SKM-1 (cell line): ENCODE measurements around the gene GPR68.
"Not testable (repeated sequence)": the region's sequence is repeated elsewhere in the genome, so short reads cannot be mapped to it uniquely, and the experiment has no call there.

Source experiments
- DNase-seq: peaks from one replicate; lab custom pipeline; 2025; ENCODE audit not compliant: unreplicated experiment; lab: John Stamatoyannopoulos, UW

GPR68 gene

GRCh38 chr14:91254461-91254860, 10.0 kb upstream of the GPR68 start:
- DNase-seq, result no peak

DNA sequence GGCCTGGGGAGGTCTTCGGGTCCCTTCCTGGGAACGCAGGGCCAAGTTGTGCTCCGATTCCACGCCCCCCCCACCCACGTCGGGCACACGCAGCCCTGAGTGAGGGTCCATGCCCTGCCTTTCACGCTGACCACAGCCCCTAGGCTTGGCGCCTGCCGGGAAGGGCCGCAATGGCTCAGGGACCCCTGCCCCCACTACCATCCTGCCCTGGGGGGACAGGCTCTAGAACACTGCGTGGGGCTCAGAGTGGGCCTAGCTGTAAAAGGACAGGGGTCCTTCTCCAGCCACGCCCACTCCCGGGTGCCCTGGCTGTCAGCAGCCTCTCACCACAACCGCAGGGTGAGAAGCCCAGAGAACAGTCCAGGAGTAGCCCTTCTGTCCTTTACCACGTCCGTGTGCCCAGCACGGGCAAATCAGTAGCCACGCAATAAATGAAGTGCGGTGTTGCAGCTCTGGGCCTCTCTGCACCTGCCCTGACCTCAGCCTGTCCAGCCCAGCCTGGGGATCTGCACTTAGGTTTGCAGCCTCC, 9.4 kb upstream of the GPR68 start:
- DNase-seq, result no peak

- no peak for DNase-seq
These were observed 8.6 kb upstream of the GPR68 start for GRCh38 chr14:91252871-91253794.

DNA sequence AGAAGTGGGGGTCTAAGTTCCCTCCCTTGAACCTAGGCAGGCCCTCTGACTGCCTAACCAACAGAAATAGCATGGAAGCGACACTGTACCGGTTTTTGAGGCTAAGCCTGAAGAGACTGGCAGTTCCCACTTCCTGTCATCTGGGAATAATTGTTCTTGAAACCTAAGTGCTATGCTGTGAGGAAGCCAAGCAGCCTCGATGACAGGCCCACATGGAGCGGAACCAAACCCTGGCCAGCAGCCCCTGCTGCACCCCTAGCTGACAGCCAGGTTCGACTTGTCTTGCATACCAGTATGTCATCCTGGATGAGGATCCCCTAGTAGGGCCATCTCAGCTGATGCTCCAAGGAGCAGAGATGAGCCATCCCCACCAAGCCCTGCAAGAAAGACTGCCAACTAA, 6.4 kb upstream of the GPR68 start:
- DNase-seq, result no peak

GRCh38 chr14:91249841-91250616, 5.5 kb upstream of the GPR68 start:
- peak; percentile 70 for DNase-seq

DNA sequence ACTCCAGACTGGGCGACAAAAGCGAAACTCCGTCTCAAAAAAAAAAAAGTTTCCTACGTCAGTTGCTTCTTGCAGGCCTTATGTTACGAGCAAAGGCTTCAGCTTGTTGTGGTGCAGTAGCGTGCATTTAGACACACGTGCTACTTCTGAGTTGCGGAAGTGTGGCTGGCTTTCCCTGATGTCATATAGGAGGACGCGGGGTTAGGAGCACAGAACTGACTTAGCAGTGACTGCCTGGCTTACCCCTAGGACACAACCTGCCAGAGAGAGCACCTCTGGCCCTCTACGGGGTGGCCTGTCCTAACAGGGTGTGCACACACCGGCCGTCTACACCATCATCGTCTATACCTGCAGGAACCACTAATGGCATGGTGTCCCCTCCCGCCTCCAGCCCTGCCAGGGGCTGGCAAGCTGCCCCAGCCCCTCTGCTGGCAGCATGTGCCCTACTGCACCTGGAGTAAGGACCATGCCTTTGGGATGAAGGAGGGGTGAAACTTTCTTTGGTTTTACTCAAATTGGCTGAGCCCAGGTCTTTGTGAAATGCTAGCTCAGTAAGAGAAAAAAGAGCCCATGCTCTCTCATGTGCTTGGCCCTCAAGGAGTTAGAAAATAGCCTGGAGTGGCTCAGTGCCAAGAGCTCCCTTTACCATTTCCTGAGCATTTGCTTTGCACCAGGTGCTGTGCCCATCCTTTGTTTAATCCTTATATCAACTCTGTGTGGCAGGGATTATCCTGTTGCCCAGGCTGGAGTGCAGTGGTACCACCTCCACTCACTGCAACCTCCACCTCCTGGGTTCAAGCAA, 1.7 kb upstream of the GPR68 start:
- no peak for DNase-seq

DNA sequence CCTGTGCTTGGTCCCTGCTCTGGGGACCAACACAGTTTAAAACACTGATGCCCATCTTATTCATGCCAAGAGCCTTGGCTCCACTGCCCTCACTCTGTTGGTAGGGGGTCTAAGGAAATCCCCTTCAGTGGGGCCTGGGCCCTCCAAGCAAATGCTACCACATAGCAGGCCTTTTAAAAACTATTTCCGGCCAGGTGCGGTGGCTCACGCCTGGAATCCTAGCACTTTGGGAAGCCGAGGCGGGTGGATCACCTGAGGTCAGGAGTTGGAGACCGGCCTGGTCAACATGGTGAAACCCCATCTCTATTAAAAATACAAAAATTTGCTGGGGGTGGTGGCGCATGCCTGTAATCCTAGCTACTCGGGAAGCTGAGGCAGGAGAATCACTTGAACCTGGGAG, 1.1 kb upstream of the GPR68 start:
- not testable (repeated sequence) for DNase-seq

- DNase-seq, result no peak
These were observed 525 bp upstream of the GPR68 start for GRCh38 chr14:91245029-91245428.

GRCh38 chr14:91243074-91243471, 1.4 kb downstream of the GPR68 start:
- DNase-seq, result no peak

DNA sequence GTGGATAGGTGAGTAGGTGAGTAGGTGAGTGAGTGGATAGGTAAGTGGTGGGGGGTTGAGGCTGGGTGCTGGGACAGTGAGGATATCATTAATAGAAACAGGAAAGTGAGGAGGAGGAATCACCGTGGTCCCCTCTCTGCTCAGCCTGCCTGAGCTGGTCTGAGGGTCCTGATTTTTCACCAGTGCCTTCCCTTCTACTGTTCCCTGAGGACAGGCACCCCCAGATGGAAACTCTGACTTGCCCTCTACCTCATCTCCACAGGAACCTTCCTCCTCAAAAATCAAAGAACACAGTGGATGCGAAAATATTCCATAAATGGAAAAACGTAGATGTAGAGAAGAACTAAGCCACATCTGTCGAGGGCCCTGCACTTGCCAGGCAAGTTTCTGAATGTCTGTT, 1.9 kb downstream of the GPR68 start:
- no peak for DNase-seq

GRCh38 chr14:91241863-91242262, 2.6 kb downstream of the GPR68 start:
- DNase-seq, result peak; percentile 47

DNA sequence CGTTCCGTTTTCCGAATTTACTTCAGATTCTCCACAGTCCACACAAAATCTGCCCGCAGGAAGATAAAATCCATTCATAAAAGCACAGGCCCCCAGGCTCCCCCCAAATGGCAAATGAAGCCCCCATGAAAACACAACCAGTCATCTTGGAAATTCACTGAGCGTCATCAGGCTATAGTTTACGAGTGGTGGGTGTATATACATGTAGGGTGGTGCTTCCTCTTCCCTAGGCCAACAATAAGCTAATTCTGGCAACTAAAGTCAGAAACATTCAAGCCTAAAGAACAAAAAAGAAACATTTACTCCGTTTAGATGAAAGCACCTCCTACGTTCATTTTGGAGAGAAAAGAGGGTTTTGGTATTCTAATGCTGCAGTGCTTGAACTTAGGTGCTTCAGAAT, 5.8 kb downstream of the GPR68 start:
- DNase-seq, result no peak

GRCh38 chr14:91238085-91238484, 6.4 kb downstream of the GPR68 start:
- no peak for DNase-seq

DNA sequence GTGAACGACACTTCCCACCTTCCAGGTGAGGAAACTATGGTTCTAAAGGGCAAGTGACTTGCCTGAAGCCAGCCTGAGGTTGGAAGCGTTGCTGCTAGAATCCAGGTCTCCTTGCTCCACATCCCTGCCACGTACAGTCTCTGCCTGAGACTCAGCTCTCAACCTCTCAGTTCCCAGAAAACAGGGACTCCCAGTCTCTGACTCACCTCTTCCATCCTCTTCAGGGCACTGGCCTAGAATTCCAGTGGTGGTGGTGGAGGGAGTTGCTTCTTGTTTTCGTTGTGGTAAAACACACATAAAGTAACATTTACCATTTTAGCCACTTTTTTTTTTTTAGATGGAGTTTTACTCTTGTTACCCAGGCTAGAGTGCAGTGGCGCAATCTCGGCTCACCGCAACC, 7.3 kb downstream of the GPR68 start:
- DNase-seq, result no peak

GRCh38 chr14:91235841-91236240, 8.7 kb downstream of the GPR68 start:
- no peak for DNase-seq

DNA sequence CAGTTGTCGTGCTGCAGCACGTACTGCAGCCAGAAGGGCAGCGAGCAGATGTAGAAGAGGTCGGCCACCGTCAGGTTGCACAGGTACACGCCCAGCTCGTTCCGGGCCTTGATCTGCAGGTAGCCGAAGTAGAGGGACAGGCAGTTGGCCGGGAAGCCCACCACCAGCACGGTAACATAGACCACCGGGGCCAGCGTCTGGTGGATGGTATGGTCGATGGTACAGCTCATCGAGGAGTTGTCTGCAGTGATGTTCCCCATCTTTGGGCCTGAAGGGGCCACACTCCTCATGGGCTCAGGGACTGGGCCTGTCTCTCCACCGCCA, 9.8 kb downstream of the GPR68 start:
- no peak for DNase-seq

GRCh38 chr14:91233936-91234790, 10.3 kb downstream of the GPR68 start:
- DNase-seq, result no peak

DNA sequence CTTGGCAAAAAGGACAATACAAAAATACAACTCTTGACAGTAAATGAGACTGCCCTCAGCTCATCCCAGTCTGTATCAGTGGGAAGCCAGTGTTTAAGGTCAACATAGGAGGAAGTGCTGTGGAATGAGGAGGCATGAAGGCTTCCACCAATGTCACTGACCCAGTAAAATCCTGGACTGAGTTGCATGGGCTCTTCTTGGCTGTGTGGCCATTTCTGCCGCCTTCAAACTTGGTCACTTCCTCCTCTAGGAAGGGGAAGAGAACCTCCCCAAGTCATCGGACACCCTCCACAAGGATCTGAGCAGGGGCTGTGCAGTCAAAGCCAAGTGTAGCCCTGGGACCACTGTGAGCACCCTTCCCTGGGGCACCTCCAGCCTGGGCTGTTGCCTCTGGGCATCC, 11.9 kb downstream of the GPR68 start:
- no peak for DNase-seq

- DNase-seq, result no peak
These were observed 12.5 kb downstream of the GPR68 start for GRCh38 chr14:91232052-91232451.

GRCh38 chr14:91231446-91231845, 13.1 kb downstream of the GPR68 start:
- no peak for DNase-seq
